Stimulated activated naive CD4-positive, alpha-beta T cell (primary cell): ENCODE data around the gene DDX28.
"Not testable (repeated sequence)": the region's sequence is repeated elsewhere in the genome, so short reads cannot be mapped to it uniquely, and the experiment has no call there.

ENCODE experiments used
- DNase-seq, 6 experiments: peaks; one replicate each; lab custom pipeline; 2025; lab: John Stamatoyannopoulos, UW

DDX28 gene

DNA sequence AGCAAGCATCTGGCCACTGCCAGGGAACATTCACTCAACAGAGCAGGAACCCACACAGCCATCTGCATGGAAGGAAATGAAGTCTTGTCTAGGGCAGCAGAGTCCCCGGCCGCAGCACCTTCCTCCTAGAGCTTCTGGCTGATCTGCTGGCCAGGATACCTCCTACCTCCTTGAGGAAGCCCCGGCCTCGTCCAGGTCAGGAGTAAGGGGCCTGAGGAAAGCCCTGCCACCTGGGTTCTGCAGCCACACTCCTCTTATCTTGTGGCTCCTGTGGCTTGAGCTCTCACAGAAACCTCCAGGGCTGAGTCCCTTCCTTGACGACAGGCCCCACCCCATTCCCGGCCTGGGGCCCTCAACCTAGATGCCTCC lies 29.0 kb downstream of the DDX28 start:
- DNase-seq = peak in 1 of 6 experiments; percentile 40

DNA sequence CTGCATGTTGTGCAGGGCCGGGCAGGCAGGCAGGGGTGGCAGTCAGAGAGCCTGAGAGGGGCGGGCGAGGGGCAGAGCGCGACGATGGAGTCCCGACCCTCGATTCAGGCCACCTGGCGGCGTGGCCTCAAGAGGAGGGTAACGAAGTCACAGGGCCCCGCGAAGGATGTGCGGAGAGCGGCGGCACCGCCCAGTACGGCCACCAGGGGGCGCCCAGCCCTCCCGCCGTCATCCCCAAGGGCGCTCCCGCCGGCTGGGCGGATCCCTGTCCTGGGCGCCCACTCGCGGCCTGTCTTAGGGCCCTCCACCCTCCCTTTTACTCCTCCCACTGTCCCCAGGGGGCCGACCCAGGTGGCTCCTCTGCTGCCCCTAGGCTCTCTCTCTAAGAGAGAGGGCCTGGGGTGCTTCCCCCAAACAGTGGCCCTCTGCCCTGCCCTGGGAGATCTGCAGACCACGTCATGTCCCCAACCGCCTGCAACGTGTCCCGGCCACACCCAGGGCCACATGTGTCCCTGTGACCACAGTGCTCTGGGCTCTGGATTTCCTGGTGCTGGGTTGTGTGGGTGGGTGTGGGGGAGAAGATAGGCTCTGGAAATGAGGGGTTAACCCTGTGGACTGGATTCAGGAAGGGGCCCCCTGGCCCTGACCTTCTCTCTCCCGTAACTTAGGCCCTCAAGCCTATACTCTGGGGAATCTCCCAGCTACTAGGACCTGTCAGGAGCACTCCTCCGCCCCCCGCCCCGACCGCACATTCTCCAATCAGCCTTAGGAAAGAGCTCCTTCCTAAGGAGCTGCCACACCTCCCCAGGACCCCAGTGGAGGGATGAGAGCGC lies 29.6 kb downstream of the DDX28 start:
- DNase-seq = peak; percentile 62 to 84 (median 74)

DNA sequence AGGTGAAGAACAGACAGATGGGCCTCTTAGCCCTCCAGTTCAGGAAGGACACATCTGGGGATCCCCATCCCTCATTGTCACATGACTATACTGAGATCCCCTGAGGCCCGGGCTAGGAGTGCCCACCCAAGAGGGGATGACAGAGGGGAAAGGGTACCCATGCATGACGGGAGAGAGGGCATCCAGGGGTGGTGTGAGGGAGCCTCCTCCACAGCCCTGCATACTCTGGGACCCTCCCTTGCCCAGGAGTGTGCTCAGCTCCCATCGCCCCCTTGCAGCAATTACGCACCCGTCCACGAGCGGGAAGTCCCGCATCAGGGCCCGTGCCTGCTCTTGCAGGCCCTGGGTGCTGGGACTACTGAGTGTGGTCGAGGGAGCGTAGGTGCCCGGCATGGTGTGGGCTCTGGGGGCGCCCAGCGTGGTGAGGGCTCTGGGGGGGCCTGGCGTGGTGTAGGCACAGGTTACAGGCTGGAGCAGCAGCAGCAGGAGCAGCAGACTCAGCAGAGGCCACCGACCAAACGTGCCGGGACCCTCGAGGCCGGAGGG lies 30.3 kb downstream of the DDX28 start:
- DNase-seq = no peak

DNA sequence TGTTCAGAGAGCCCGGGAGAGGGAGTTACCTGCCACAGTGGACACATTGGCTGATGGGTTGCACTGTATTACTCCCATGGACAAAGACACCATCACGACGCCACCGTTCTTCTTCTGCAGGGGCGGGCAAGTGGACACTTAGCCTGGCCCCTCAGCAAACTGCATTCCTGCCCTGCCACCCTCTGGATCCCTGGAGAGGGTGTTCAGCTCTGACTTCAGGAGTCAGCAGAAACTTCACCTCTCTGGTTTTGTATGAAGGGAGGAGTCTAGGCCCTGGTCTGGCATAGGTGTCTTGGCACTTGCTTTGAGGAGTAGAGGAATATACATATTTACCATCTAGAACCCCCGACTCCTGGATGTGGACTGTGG lies 33.0 kb downstream of the DDX28 start:
- no peak for DNase-seq

DNA sequence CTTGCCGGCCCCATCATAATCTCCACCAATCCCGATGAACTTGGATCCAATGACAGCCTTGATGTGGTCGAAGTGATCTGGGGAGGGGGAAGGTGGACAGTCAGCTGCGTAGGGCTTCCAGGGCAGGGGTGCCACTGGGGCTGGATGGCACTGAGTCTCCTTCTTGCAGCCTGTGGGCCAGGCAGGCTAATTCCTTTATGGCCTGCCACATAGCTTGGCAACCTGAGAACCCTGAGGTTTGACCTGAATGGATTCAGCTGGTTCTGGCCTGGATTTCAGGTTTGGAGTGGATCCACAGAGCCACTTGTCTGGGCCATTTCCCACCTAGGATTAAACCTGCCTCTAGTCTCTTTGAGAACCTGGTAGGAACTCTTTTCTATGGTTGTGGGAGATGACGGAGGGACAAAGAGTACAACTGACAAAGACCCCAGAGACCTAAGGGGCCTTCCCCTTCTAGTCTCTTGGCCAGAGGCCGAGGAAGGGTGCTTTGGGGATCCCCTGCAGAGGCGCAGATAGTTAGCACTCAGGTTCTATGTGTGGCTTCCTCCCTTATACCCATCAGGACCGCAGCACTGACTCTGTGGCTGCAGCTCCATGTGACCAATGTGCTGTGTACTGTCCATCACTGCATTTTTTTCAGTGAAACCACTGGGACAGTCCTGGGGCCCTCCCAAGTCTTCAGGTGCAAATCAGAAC lies 33.6 kb downstream of the DDX28 start:
- DNase-seq = no peak

DNA sequence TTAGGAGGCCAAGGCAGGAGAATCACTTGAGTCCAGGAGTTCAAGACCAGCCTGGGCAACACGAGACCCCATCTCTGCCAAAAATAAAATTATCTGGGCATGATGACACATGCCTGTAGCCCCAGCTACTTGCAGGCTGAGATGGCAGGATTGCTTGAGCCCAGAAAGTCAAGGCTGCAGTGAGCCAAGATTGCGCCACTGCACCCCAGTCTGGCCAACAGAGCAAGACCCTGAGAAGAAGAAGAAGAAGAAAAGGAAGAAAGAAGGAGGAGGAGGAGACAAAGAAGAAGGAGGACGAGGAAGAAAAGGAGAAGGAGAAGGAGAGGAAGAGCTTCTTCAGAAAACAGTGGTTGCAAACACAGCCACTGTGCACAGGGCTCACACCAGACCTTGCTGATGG lies 34.4 kb downstream of the DDX28 start:
- no peak for DNase-seq

DNA sequence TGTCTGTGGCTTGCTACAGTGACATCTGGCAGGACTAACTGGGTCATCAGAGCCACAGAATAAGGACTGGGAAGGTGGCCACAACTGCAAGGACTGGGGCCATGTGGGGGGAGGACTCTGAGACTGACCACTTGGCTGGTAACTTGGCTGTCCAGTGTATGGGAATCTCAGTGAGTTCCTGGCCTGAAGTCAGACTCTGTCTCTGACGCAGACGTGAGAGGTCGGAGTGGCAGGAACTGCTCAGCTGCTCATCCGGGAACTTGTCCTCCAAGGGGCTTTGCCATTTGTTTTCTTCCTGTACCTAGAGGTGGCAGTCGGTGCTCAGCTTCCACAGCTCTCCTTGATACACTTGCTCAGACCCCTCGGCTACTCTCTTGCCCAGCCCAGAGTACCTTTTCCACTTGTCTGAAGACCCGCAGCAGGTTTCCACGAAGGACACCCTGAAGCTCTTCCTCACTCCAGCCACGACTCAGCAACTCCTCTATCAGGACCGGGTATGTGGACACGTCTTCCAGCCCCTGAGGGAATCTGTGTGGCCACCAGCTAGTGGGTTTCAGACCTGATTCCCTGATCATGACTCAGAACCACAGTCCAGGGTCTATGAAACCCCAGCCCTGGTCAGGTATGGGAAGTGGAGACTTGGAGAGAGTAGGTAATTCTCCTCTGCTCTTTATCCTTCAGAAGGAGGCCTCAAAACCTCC lies 35.4 kb downstream of the DDX28 start:
- DNase-seq = no peak

DNA sequence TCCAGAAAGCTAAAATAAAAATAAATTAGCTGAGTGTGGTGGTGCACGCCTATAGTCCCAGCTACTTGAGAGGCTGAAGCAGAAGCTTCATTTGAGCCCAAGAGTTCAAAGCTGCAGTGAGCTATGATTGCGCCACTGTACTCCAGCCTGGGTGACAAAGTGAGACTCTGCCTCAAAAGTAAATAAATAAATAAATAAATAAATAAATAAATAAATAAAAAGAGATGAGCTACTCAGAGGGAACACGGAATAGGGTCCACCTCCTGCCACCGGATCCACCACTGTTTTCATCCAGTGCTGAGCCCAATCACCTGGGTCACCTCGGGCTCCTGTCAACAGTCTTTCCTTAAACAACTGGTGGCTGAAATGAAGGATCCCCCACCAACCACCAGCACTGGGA lies 36.1 kb downstream of the DDX28 start:
- DNase-seq = no peak

DNA sequence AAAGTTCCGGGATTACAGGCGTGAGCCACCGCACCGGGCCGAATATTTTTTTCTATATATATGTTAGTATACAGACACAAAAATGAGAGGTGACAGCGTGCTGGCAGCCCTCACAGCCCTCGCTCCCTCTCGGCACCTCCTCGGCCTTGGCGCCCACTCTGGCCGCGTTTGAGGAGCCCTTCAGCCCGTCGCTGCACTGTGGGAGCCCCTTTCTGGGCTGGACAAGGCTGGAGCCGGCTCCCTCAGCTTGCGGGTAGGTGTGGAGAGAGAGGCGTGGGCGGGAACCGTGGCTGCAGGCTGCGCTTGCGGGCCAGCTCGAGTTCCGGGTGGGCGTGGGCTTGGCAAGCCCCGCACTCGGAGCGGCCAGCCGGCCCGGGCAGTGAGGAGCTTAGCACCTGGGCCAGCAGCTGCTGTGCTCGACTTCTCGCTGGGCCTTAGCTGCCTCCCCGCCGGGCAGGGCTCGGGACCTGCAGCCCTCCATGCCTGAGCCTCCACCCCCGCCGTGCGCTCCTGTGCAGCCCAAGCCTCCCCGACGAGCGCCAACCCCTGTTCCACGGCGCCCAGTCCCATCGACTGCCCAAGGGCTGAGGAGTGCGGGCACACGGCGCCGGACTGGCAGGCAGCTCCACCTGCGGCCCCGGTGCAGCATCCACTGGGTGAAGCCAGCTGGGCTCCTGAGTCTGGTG lies 40.9 kb downstream of the DDX28 start:
- no peak for DNase-seq

DNA sequence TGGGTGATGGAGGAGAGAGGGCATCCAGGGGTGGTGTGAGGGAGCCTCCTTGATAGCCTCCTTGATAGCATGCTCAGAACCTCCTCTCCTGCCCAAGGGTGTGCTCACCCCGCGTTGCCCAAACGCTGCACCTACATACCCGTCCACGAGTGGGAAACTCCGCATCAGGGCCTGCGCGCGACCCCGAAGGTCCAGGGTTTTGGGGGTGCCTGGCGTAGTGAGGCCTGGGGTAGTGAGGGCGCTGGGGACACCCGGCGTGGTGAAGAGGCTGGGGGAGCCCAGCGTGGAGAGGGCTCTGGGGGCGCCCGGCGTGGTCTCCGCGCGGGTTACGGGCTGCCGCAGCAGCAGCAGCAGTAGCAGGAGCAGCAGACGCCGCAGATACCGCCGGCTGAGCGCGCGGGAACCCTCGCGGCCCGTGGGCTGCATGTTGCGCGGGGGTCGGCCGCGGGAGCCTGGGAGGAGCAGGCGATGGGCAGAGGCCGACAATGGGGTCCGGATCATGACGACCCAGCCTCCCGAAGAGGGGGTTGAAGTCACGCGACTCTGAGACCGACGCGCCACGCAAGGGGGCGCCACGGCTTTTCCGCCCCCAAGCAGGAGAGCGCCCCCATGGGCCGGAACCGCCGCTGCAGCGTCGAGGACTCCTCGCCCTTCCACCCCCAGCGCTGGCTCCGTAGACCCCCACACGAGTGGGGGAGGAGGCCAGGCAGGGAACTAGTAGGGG lies 42.9 kb downstream of the DDX28 start, which contains the start of gene DPEP3:
Gene DPEP3 (minus strand): TSS at position 545 of the 724 bp plus-strand sequence. CDS start 119 bp downstream, at position 426.
- no peak for DNase-seq

DNA sequence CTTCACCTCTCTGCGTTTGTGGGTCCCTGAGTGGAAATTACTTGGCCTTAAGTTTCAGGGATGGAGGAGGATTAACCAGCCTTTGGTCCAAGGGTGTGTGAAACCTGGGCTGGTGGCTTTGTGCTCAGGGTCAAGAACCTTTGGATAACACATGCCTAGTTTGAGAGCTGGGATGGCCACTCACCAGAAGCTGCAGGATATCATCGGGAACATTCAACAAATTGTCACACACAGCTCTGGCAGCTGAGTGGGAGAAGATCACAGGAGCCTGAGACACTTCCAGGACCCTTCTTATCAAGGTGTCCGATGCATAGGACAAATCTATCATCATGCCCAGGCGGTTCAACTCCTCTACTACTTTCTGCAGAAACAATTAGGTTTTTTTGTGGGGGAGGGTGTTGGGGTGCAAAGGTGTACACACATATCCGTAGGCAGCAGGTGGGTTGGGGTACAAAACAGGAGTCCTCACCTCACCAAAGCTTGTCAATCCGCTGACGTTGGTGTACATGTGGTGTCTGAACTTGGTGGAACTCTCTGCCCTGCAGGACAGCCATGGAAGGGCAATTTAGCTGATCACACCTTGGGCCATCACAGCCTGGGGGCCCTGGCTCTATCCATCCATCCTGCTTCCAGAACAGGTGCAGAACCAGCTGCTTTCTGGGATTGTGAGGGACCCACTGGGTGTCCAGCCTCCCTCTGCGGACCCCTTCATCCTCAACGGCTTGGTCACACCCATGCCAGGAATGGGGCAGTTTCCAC lies 45.4 kb downstream of the DDX28 start:
- no peak for DNase-seq

DNA sequence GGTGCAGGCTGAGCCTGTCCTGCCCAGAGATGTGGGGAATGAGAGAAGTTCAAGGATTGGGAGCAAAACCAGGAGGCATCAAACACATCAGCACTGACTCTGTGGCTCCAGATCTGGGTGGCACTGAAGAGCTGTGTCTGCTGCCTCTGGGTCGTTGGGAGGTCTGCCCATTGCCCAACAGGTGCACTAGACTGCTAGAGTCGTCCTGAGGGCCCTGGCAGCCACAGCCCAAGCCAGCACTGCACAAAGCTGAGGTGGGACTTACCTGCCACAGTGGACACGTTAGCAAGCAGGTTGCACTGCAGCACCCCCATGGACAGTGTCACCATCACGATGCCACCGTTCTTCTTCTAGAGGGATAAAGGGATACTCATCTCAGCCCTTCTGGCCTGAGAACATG lies 46.0 kb downstream of the DDX28 start:
- DNase-seq = no peak

DNA sequence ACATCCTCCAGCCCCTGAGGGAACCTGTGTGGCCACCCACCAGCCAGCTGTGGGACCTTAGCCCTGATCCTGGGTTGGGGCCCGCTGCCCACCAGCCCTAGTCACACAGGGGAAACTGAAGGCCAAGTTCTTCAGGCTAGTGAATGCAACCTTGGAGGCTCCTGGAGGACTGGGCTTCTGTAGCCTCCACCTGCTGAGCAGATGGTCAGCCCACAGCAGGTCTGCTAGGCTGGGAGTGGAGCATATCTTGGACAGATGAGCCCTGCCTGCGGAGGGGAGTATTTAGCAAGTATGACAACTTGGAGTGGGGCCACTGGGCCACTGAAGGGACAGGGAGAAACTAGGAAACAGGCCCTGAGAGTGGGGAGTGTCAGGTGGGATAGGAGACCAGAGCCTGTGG lies 46.8 kb downstream of the DDX28 start:
- no peak for DNase-seq

DNA sequence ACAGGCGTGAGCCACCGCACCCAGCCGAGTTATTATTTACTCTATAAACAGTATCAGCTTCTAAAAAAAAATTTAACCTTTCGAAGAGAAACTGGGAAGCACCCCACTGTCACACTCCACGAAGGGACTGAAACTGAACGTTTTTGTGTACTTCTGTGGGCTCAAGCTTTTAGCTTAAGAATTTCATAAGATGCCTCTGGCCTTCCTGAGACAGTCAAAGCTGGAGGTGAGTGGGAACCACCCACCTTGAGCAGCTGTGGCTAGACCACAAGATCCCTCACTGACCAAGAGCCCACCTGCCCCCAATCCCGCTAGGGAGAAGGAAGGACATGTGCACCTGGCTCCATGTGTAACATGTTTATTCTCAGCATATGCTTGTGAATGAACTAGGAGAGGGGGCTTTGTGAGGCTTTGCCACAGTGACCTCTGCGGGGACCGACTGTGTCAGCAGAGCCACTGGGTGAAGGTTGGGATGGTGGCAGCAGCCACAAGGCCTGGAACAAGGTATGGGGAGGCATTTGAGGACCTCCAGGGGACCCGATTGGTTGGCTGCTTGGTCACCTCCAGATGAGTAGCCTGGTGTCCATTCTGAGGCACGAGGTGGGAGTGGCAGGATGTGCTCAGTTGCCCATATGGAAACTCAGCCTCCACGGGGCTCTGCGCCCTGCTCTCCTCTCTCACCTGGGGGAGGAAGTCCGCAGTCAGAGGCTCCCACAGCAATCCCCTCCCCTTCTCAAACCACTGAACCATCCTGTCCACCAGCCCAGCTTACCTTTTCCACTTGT lies 47.5 kb downstream of the DDX28 start:
- no peak for DNase-seq

DNA sequence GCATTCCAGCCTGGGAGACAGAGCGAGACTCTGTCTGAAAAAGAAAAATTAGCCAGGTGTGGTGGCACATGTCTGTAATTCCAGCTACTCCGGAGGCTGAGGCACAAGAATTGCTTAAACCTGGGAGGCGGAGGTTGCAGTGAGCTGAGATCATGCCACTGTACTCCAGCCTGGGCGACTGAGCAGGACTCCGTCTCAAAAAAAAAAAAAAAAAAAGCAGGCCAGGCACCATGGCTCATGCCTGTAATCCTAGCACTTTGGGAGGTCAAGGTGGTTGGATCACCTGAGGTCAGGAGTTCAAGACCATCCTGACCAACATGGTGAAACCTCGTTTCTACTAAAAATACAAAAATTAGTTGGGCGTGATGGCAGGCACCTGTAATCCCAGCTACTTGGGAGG lies 50.7 kb downstream of the DDX28 start:
- not testable (repeated sequence) for DNase-seq

DNA sequence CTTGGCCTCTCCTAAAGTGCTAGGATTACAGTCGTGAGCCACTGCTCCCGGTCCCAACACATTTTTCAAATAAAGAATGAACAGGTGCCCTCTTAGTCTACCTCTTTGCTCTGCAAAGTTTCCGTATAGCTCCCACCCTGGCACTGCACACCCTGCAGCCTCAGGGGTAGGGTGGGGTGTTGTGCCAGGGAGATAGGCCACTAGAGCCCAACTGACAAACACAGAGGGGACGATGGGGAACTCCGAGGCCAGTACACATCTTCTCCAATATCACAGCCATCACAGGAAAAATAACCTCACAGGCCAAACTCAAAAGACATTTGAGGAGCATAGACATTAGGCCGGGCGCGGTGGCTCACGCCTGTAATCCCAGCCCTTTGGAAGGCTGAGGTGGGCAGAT lies 51.9 kb downstream of the DDX28 start:
- DNase-seq = no peak
